NT2/D1 (cell line): ENCODE results near the gene FGF10.

Experiments
- SUZ12 ChIP-seq: IDR thresholded peaks from 2 replicates; pipeline ENCODE4 v1.6.1; 2011; ENCODE audit not compliant: insufficient read length, insufficient read depth; ENCODE audit errors: extremely low read depth
- ZNF274 ChIP-seq: IDR thresholded peaks from 2 replicates; pipeline ENCODE4 v1.6.1; 2011; ENCODE audit warnings: mild to moderate bottlenecking, low read depth, low read length

DNA sequence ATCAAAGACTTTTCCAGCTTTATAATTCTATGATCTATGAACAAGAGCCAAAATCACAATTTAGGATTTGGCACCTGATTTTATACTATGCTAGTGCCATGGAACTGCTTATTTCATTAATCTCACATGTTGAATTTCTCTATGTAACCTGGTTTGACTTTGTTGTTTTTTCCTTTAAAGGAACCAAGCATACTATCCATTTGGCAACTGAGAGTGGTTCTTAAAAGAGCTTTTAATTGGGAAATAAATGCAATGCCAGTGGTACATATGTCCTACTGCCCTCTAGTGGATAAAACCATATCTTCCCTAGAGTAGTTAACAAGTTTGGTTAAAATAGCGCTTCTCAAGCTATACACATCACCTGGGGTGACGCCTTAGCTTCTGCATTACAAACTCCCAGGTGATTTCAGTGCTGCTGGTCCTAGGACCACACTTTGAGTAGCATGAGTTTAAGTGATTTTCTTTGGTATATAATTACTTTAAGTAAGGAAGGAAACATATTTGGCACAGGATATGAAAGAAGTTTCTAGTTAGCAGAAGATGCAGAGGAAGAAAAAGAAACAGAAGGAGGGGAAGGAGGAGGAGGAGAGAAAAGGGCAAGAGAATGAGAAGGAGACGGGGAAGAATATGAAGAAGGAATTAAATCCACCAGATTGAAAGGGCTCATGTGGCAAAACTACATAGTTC lies 56.8 kb downstream of the FGF10 start:
- no peak for TF ChIP-seq ZNF274
- TF ChIP-seq SUZ12, result no peak
